Choroid plexus epithelial cell (primary cell): ENCODE data around the gene ARL15.

ENCODE experiments used
- DNase-seq: peaks from one replicate; pipeline ENCODE4 v3.0.0-alpha.2; 2010; ENCODE audit warnings: low read depth
- H3K4me3 ChIP-seq: 2 replicates; pipeline ENCODE4 v1.5.1; 2011; ENCODE audit warnings: low read depth, mild to moderate bottlenecking, control low read depth, low read length, moderate library complexity
- CTCF ChIP-seq: conservative IDR thresholded peaks from 2 replicates; pipeline ENCODE4 v1.5.1; 2011; ENCODE audit warnings: low read depth, mild to moderate bottlenecking, control low read depth, inconsistent platforms, low read length, moderate library complexity

The ARL15 gene

GRCh38 chr5:54325272-54325609 lies 14.9 kb upstream of the ARL15 start:
- H3K4me3 ChIP-seq: no peak overlapping the region
- TF ChIP-seq CTCF: no peak
- DNase-seq: no peak

- no peak for DNase-seq
- no peak overlapping the region for H3K4me3 ChIP-seq
- no peak for TF ChIP-seq CTCF
These were observed 14.4 kb upstream of the ARL15 start for GRCh38 chr5:54324651-54325271.

- TF ChIP-seq CTCF: no peak
- H3K4me3 ChIP-seq: no peak overlapping the region
- no peak for DNase-seq
These were observed 13.1 kb upstream of the ARL15 start for GRCh38 chr5:54323495-54323894.

- H3K4me3 ChIP-seq: no peak overlapping the region
- no peak for DNase-seq
- TF ChIP-seq CTCF: no peak
These were observed 9.9 kb upstream of the ARL15 start for GRCh38 chr5:54320256-54320655.

GRCh38 chr5:54317511-54318260 lies 7.3 kb upstream of the ARL15 start:
- no peak for TF ChIP-seq CTCF
- no peak for DNase-seq
- no peak overlapping the region for H3K4me3 ChIP-seq

- DNase-seq: no peak
- no peak for TF ChIP-seq CTCF
- H3K4me3 ChIP-seq: no peak overlapping the region
These were observed 5.6 kb upstream of the ARL15 start for GRCh38 chr5:54315736-54316528.
